ENCODE results near the gene NFATC1. TPM values are rescaled to one million over a fixed set of nuclear protein-coding genes. Genes with fewer than 3 reads are reported as not detected.

The NFATC1 gene
- total RNA-seq, 2 experiments from 2014 or later: 94.2 to 98.5 TPM

GRCh38 chr18:79572093-79572780 is 176.5 kb downstream of the NFATC1 start:
- no peak overlapping the region for H3K27ac Mint-ChIP-seq
- no peak for DNase-seq

GRCh38 chr18:79572848-79573451 is 177.2 kb downstream of the NFATC1 start:
- Mint-ChIP-seq H3K9me3 (peaks cover 12% of the 10 kb centered on the region), H3K36me3 (peaks cover 7% of the 10 kb centered on the region), H3K4me3 (no peak overlapping the region), H3K4me1 (peaks cover 13% of the 10 kb centered on the region), H3K27me3 (no peaks in the 10 kb centered on the region), H3K27ac (no peak overlapping the region)
- DNase-seq: no peak

More at GRCh38 chr18:79572093-79572780, 176.5 kb downstream of the NFATC1 start:
- Mint-ChIP-seq H3K9me3 (peaks cover 12% of the 10 kb centered on the region), H3K27me3 (no peaks in the 10 kb centered on the region), H3K36me3 (peaks cover 7% of the 10 kb centered on the region), H3K4me1 (peaks cover 13% of the 10 kb centered on the region), H3K4me3 (no peak overlapping the region)

GRCh38 chr18:79573921-79574491 is 178.3 kb downstream of the NFATC1 start:
- Mint-ChIP-seq H3K27me3 (no peaks in the 10 kb centered on the region), H3K4me3 (no peak overlapping the region), H3K27ac (no peak overlapping the region), H3K4me1 (peaks cover 13% of the 10 kb centered on the region), H3K9me3 (peaks cover 12% of the 10 kb centered on the region), H3K36me3 (peaks cover 7% of the 10 kb centered on the region)
- no peak for DNase-seq

GRCh38 chr18:79574938-79575525 is 179.3 kb downstream of the NFATC1 start:
- no peak overlapping the region for H3K27ac Mint-ChIP-seq
- H3K27me3 Mint-ChIP-seq: no peaks in the 10 kb centered on the region
- no peak for DNase-seq
- peaks cover 12% of the 10 kb centered on the region for H3K9me3 Mint-ChIP-seq
- H3K4me1 Mint-ChIP-seq: peaks cover 13% of the 10 kb centered on the region
- peaks cover 7% of the 10 kb centered on the region for H3K36me3 Mint-ChIP-seq
- H3K4me3 Mint-ChIP-seq: no peak overlapping the region

GRCh38 chr18:79575891-79576685 is 180.4 kb downstream of the NFATC1 start:
- peaks cover 12% of the 10 kb centered on the region for H3K9me3 Mint-ChIP-seq
- no peak for DNase-seq
- peaks cover 7% of the 10 kb centered on the region for H3K36me3 Mint-ChIP-seq
- peaks cover 8% of the 10 kb centered on the region for H3K4me1 Mint-ChIP-seq
- H3K27ac Mint-ChIP-seq: no peak overlapping the region
- no peaks in the 10 kb centered on the region for H3K27me3 Mint-ChIP-seq
- no peak overlapping the region for H3K4me3 Mint-ChIP-seq

- no peak overlapping the region for H3K27ac Mint-ChIP-seq
- H3K27me3 Mint-ChIP-seq: no peaks in the 10 kb centered on the region
- no peak overlapping the region for H3K4me3 Mint-ChIP-seq
- H3K4me1 Mint-ChIP-seq: peaks cover 8% of the 10 kb centered on the region
- no peak for DNase-seq
- peaks cover 12% of the 10 kb centered on the region for H3K9me3 Mint-ChIP-seq
- H3K36me3 Mint-ChIP-seq: peaks cover 7% of the 10 kb centered on the region
Observed at GRCh38 chr18:79576686-79577351, 181.1 kb downstream of the NFATC1 start.

- H3K9me3 Mint-ChIP-seq: peaks cover 8% of the 10 kb centered on the region
- H3K4me3 Mint-ChIP-seq: no peak overlapping the region
- peaks cover 8% of the 10 kb centered on the region for H3K4me1 Mint-ChIP-seq
- H3K36me3 Mint-ChIP-seq: peaks cover 5% of the 10 kb centered on the region
- no peak overlapping the region for H3K27ac Mint-ChIP-seq
- H3K27me3 Mint-ChIP-seq: no peaks in the 10 kb centered on the region
- no peak for DNase-seq
Observed at GRCh38 chr18:79577451-79578395, 182.0 kb downstream of the NFATC1 start.

GRCh38 chr18:79578396-79579260 is 182.9 kb downstream of the NFATC1 start:
- Mint-ChIP-seq H3K4me1 (peaks cover 8% of the 10 kb centered on the region), H3K4me3 (no peak overlapping the region), H3K27me3 (no peaks in the 10 kb centered on the region)

More at GRCh38 chr18:79578396-79579260, 182.9 kb downstream of the NFATC1 start:
- Mint-ChIP-seq H3K27ac (no peak overlapping the region), H3K36me3 (no peaks in the 10 kb centered on the region), H3K9me3 (peaks cover under 1% of the 10 kb centered on the region)
- DNase-seq: no peak

Data from activated naive CD8-positive, alpha-beta T cell treated with anti-CD3 and anti-CD28 coated beads for 36 hours (primary cell).